Bronchial epithelial cell (primary cell): ENCODE data around the gene NLRP8. TPM values are rescaled to one million over a fixed set of nuclear protein-coding genes. Genes with fewer than 3 reads are reported as not detected.
"Not testable (repeated sequence)": the region's sequence is repeated elsewhere in the genome, so short reads cannot be mapped to it uniquely, and the experiment has no call there.

Source experiments
- DNase-seq: peaks from one replicate; pipeline ENCODE4 v3.0.0-alpha.2; 2010; ENCODE audit warnings: low read depth
- FAIRE-seq: peaks from 2 replicates; lab custom pipeline; 2011; peaks lifted over from hg19 to GRCh38; lab: Jason Lieb, UNC
- H3K27me3 ChIP-seq: 2 replicates; pipeline ENCODE4 v1.5.1; 2011; ENCODE audit warnings: low read length; ENCODE audit not compliant: control insufficient read depth, insufficient read depth
- H3K36me3 ChIP-seq: 2 replicates; pipeline ENCODE4 v1.5.1; 2011; ENCODE audit warnings: low read length; ENCODE audit not compliant: control insufficient read depth, insufficient read depth
- H3K4me3 ChIP-seq: 2 replicates; pipeline ENCODE4 v1.5.1; 2011; ENCODE audit warnings: mild to moderate bottlenecking, low read depth, low read length, control low read depth
- CTCF ChIP-seq: IDR thresholded peaks from 2 replicates; pipeline ENCODE4 v1.5.1; 2011; ENCODE audit warnings: mild to moderate bottlenecking, moderate library complexity, low read length, control low read depth, inconsistent platforms; ENCODE audit not compliant: insufficient read depth, severe bottlenecking
- total RNA-seq: library from RNA; depleted of rRNA; stranded (reverse); fragments of >200 nt; gene quantifications from 2 replicates; pipeline ENCODE4 v1.2.1, GENCODE V29; 2014

NLRP8 gene
- total RNA-seq, 1 donor from 2014 or later: not detected

GRCh38 chr19:55909801-55910200 is 37.8 kb upstream of the NLRP8 start:
- Histone ChIP-seq H3K27me3 (no peaks in the 10 kb centered on the region), H3K36me3 (no peaks in the 10 kb centered on the region), H3K4me3 (no peak overlapping the region)
- no peak for TF ChIP-seq CTCF
- no peak for DNase-seq
- no peak for FAIRE-seq

GRCh38 chr19:55912916-55913315 is 34.7 kb upstream of the NLRP8 start:
- TF ChIP-seq CTCF: no peak
- FAIRE-seq (no peak), DNase-seq (no peak)
- H3K27me3 ChIP-seq: no peaks in the 10 kb centered on the region
- no peaks in the 10 kb centered on the region for H3K36me3 ChIP-seq
- no peak overlapping the region for H3K4me3 ChIP-seq

GRCh38 chr19:55913643-55914268 is 33.9 kb upstream of the NLRP8 start:
- FAIRE-seq (peak; percentile 50), DNase-seq (no peak)
- no peaks in the 10 kb centered on the region for H3K36me3 ChIP-seq
- H3K27me3 ChIP-seq: no peaks in the 10 kb centered on the region
- TF ChIP-seq CTCF: no peak
- H3K4me3 ChIP-seq: no peak overlapping the region

- Histone ChIP-seq H3K27me3 (no peaks in the 10 kb centered on the region), H3K36me3 (no peaks in the 10 kb centered on the region), H3K4me3 (no peak overlapping the region)
- no peak for TF ChIP-seq CTCF
- FAIRE-seq (no peak), DNase-seq (no peak)
These were observed 24.1 kb upstream of the NLRP8 start for GRCh38 chr19:55923556-55923955.

GRCh38 chr19:55927991-55928390 is 19.6 kb upstream of the NLRP8 start:
- FAIRE-seq (no peak), DNase-seq (no peak)
- Histone ChIP-seq H3K36me3 (no peaks in the 10 kb centered on the region), H3K4me3 (no peak overlapping the region), H3K27me3 (no peaks in the 10 kb centered on the region)
- TF ChIP-seq CTCF: no peak

- not testable (repeated sequence) for FAIRE-seq, H3K4me3 ChIP-seq, DNase-seq, H3K27me3 ChIP-seq, H3K36me3 ChIP-seq
These were observed 18.4 kb upstream of the NLRP8 start for GRCh38 chr19:55929258-55929657.
